GM12878 (cell line): ENCODE measurements around the gene SLC35A5. TPM values are rescaled to one million over a fixed set of nuclear protein-coding genes. Genes with fewer than 3 reads are reported as not detected.
A peak's percentile ranks its signal among the peaks of the same experiment; 100 is the strongest.

Experiments
- ATAC-seq: fragments of 200-7000 bp; cut with Tn5 transposase; 3 replicates; pipeline ENCODE4 v1.9.1; 2020; ENCODE audit warnings: mild to moderate bottlenecking, moderate library complexity
- BruUV-seq: library from RNA; stranded (reverse); fragments of 400-500 nt; replicated peaks from 2 replicates; lab custom pipeline; 2021; lab: Mats Ljungman, UMichigan
- CTCF ChIA-PET: fragments of 300-600 bp; sonication (Branson Sonifier 250); formaldehyde crosslinking; extraction: SDS; loops from one replicate; lab custom pipeline; 2021; ENCODE audit warnings: inconsistent platforms; lab: Yijun Ruan, JAX
- POLR2A ChIA-PET: fragments of 350-600 bp; formaldehyde crosslinking; extraction: SDS; loops from one replicate; lab custom pipeline; 2021; ENCODE audit warnings: inconsistent platforms; lab: Charles Lee
- RAD21 ChIA-PET: fragments of 300-600 bp; sonication (Branson Sonifier 250); formaldehyde crosslinking; loops from one replicate; lab custom pipeline; 2023; ENCODE audit warnings: antibody characterized with exemption; ENCODE audit not compliant: unreplicated experiment; lab: Charles Lee
- SMC1A ChIA-PET: fragments of 300-600 bp; sonication (Branson Sonifier 250); formaldehyde crosslinking; loops from one replicate; lab custom pipeline; 2023; ENCODE audit not compliant: unreplicated experiment, uncharacterized antibody; lab: Charles Lee
- DNase-seq: peaks from one replicate; pipeline ENCODE4 v3.0.0-alpha.2; 2011; ENCODE audit warnings: low read depth, low spot score
- FAIRE-seq: peaks from 3 replicates; lab custom pipeline; 2011; peaks lifted over from hg19 to GRCh38; lab: Jason Lieb, UNC
- H2AFZ ChIP-seq: 2 replicates; pipeline ENCODE4 v1.6.0; 2011; ENCODE audit warnings: low read depth, low read length, control low read depth; ENCODE audit not compliant: control insufficient read depth
- H3K27ac ChIP-seq: 2 replicates; pipeline ENCODE4 v1.5.1; 2011; ENCODE audit warnings: control low read depth; ENCODE audit not compliant: control insufficient read depth, insufficient read depth
- H3K27me3 ChIP-seq, 2 experiments: replicated peaks in 1 of 2; 2 replicates each; pipeline versions ENCODE4 v1.6.0 to v1.6.1; 2011; ENCODE audit warnings: low read length in 1 of 2; ENCODE audit not compliant: control insufficient read depth in 2 of 2, insufficient read depth in 2 of 2
- H3K36me3 ChIP-seq, 2 experiments: 2 replicates each; pipeline ENCODE4 v1.5.1; 2011; ENCODE audit warnings: low read length in 1 of 2; ENCODE audit not compliant: control insufficient read depth in 2 of 2, insufficient read depth in 2 of 2
- H3K4me1 ChIP-seq: 2 replicates; pipeline ENCODE4 v1.6.1; 2011; ENCODE audit warnings: mild to moderate bottlenecking, low read length, moderate library complexity, mixed read lengths; ENCODE audit not compliant: control insufficient read depth, insufficient read depth
- H3K4me2 ChIP-seq: 2 replicates; pipeline ENCODE4 v1.6.0; 2011; ENCODE audit warnings: control low read depth; ENCODE audit not compliant: control insufficient read depth, insufficient read depth
- H3K4me3 ChIP-seq: fragments of 200-600 bp; sonication (generic); 2 replicates; pipeline ENCODE4 v1.5.1; 2016
- H3K79me2 ChIP-seq: 2 replicates; pipeline ENCODE4 v1.6.0; 2011; ENCODE audit warnings: low read length; ENCODE audit not compliant: control insufficient read depth, insufficient read depth
- H3K9ac ChIP-seq: 2 replicates; pipeline ENCODE4 v1.8.0; 2011; ENCODE audit warnings: low read length, control low read depth, mixed read lengths; ENCODE audit not compliant: control insufficient read depth, insufficient read depth
- H3K9me3 ChIP-seq: replicated peaks from 3 replicates; pipeline ENCODE4 v1.5.1; 2011; ENCODE audit warnings: mild to moderate bottlenecking, low read length; ENCODE audit not compliant: control insufficient read depth, insufficient read depth
- H4K20me1 ChIP-seq: 2 replicates; pipeline ENCODE4 v1.6.0; 2011; ENCODE audit not compliant: control insufficient read depth, insufficient read depth
- ASH2L ChIP-seq: fragments of 300-600, 200-600 bp; sonication (generic); IDR thresholded peaks from 2 replicates; pipeline ENCODE4 v1.6.1; 2017; ENCODE audit warnings: low read depth, mild to moderate bottlenecking, borderline replicate concordance
- E4F1 ChIP-seq: fragments of 450-650 bp; IDR thresholded peaks from 2 replicates; pipeline ENCODE4 v1.6.1; 2018; ENCODE audit warnings: borderline replicate concordance, mild to moderate bottlenecking; ENCODE audit not compliant: partially characterized antibody
- EP300 ChIP-seq, 2 experiments: fragments of 150-350 bp in 1 of 2; IDR thresholded peaks; 2 replicates each; pipeline ENCODE4 v1.6.1; 2011 to 2012; ENCODE audit warnings: low read depth in 2 of 2, low read length in 2 of 2, borderline replicate concordance in 1 of 2, improper control_type of control experiment in 1 of 2, inconsistent platforms in 1 of 2; ENCODE audit not compliant: control insufficient read depth in 1 of 2
- IRF4 ChIP-seq: IDR thresholded peaks from 2 replicates; pipeline ENCODE4 v1.6.1; 2011; ENCODE audit warnings: low read depth, low read length
- JUND ChIP-seq: IDR thresholded peaks from 2 replicates; pipeline ENCODE4 v1.6.1; 2012; ENCODE audit warnings: low read depth, mild to moderate bottlenecking, low read length, improper control_type of control experiment, moderate library complexity
- MYB ChIP-seq: fragments of 150-350 bp; IDR thresholded peaks from 2 replicates; pipeline ENCODE4 v1.6.1; 2014; ENCODE audit warnings: mild to moderate bottlenecking, low read depth, low read length, borderline replicate concordance
- NKRF ChIP-seq: fragments of 450-650 bp; conservative IDR thresholded peaks from 2 replicates; pipeline ENCODE4 v1.6.1; 2017; ENCODE audit warnings: mild to moderate bottlenecking, moderate library complexity
- POLR2AphosphoS2 ChIP-seq: IDR thresholded peaks from 2 replicates; pipeline ENCODE4 v1.6.1; 2011; ENCODE audit warnings: low read depth, mild to moderate bottlenecking, low read length, improper control_type of control experiment, moderate library complexity
- RB1 ChIP-seq: fragments of 450-650 bp; formaldehyde crosslinking; IDR thresholded peaks from 2 replicates; pipeline ENCODE4 v1.6.1; 2017; ENCODE audit warnings: mild to moderate bottlenecking, borderline replicate concordance
- SIX5 ChIP-seq: IDR thresholded peaks from 2 replicates; pipeline ENCODE4 v1.6.1; 2011; ENCODE audit warnings: mild to moderate bottlenecking, low read depth, low read length, moderate library complexity; ENCODE audit not compliant: severe bottlenecking
- SRF ChIP-seq, 2 experiments: IDR thresholded peaks; 2 replicates each; pipeline ENCODE4 v1.6.1; 2011; ENCODE audit warnings: low read depth in 2 of 2, low read length in 2 of 2, mild to moderate bottlenecking in 1 of 2, moderate library complexity in 1 of 2
- ZNF687 ChIP-seq: fragments of 450-650 bp; IDR thresholded peaks from 2 replicates; pipeline ENCODE4 v1.6.1; 2017; ENCODE audit warnings: mild to moderate bottlenecking, moderate library complexity
- ZSCAN29 ChIP-seq: fragments of 450-650 bp; IDR thresholded peaks from 2 replicates; pipeline ENCODE4 v1.6.1; 2017; ENCODE audit warnings: mild to moderate bottlenecking, moderate library complexity
- ZZZ3 ChIP-seq: IDR thresholded peaks from 2 replicates; pipeline ENCODE4 v1.6.1; 2011; ENCODE audit warnings: low read depth; ENCODE audit not compliant: control insufficient read depth, insufficient read length
- in situ Hi-C: fragments of 300-500 bp; cut with MboI; formaldehyde crosslinking; loops from 9 replicates; pipeline ENCODE4 v1.14.3; 2018; ENCODE audit warnings: mixed read lengths
- intact Hi-C: fragments of 100-400 bp; cut with micrococcal nuclease; formaldehyde crosslinking; loops from one replicate; pipeline ENCODE4 v1.14.2; 2022; ENCODE audit not compliant: unreplicated experiment
- polyA plus RNA-seq, 11 experiments: library from polyadenylated mRNA; depleted of rRNA in 4 of 11; unstranded in 6 of 11; stranded (reverse) in 5 of 11; fragments of >200 nt; fragmentation: Nextera tagmentation in 4 of 11; fragmentation: Illumina TruSeq in 1 of 11; extraction: Ambion mirVana in 4 of 11; extraction: Trizol in 1 of 11; gene quantifications; 1 replicate in 1 of 11; 2 replicates in 10 of 11; pipeline versions ENCODE4 v1.2.1 to v1.2.3, GENCODE V29; 2011 to 2016; ENCODE audit warnings: inconsistent platforms in 2 of 11, missing spikeins in 2 of 11, low read depth in 1 of 11
- total RNA-seq, 4 experiments: library from RNA; depleted of rRNA in 3 of 4; stranded (reverse); fragments of >200 nt in 3 of 4; fragmentation: Illumina TruSeq in 1 of 4; extraction: Trizol in 1 of 4; gene quantifications; 2 replicates each; pipeline versions ENCODE4 v1.2.1 to v1.2.3, GENCODE V29; 2013 to 2021

The SLC35A5 gene
- total and polyA plus RNA-seq, 10 of the 15 experiments (the other 5 are each of a cell fraction or from before 2014, with no cell fraction given): 10.9 to 38.1 (median 16.0) TPM

GRCh38 chr3:112602217-112602838 is 40.5 kb downstream of the SLC35A5 start:
- RAD21 ChIA-PET: interaction anchor here (1.1 kb wide), 1 partner anchor 41 kb away, joined by 3 read pairs; no protein-coding TSS in a partner anchor
- no peaks in the 10 kb centered on the region for H3K9me3 ChIP-seq
- no peak overlapping the region for H3K4me3 ChIP-seq
- intact Hi-C loops (loop anchor here (5.0 kb wide), 1 partner anchor 75 kb away; no protein-coding TSS in a partner anchor), in situ Hi-C loops (no loop called here)
- CTCF ChIA-PET: interaction anchor here (0.7 to 2.8 kb wide), 5 partner anchors 12 to 433 kb away, joined by 3 to 13 read pairs (median 4); no protein-coding TSS in a partner anchor
- no peak overlapping the region for H2AFZ ChIP-seq
- POLR2A ChIA-PET: interaction anchor here (0.6 kb wide), 1 partner anchor 49 kb away, joined by 3 read pairs; no protein-coding TSS in a partner anchor
- peak; percentile 13 for DNase-seq
- peak overlapping the region; percentile 30; the same call in 1 of the 2 replicates for H3K4me2 ChIP-seq
- H3K4me1 ChIP-seq: peaks cover 16% of the 10 kb centered on the region
- ATAC-seq: peak; percentile 82
- H3K9ac ChIP-seq: no peak overlapping the region
- H3K27ac ChIP-seq: no peak overlapping the region
- FAIRE-seq: peak; percentile 79
- no peaks in the 10 kb centered on the region for H3K36me3 ChIP-seq
- no peaks in the 10 kb centered on the region for H3K79me2 ChIP-seq
- no peaks in the 10 kb centered on the region for H4K20me1 ChIP-seq
- SMC1A ChIA-PET: interaction anchor here (0.6 to 1.6 kb wide), 3 partner anchors 10 to 723 kb away, joined by 3 read pairs; no protein-coding TSS in a partner anchor
- BruUV-seq: no TSS peak
- peaks cover 0 to 5% of the 10 kb centered on the region in 2 experiments; a peak in 2 of 4 replicates for H3K27me3 ChIP-seq
- TF ChIP-seq SIX5: no peak
- TF ChIP-seq E4F1: no peak
- TF ChIP-seq ASH2L: no peak
- TF ChIP-seq ZNF687: no peak
- no peak for TF ChIP-seq ZSCAN29
- no peak for TF ChIP-seq POLR2AphosphoS2
- TF ChIP-seq NKRF: no peak
- no peak for TF ChIP-seq RB1
- no peak for TF ChIP-seq JUND
- no peak for TF ChIP-seq ZZZ3
- no peak for TF ChIP-seq MYB
- no peak for TF ChIP-seq EP300 (IDR thresholded peaks at IDR 0.05; ENCODE audit: borderline replicate concordance in 1 of 2, control insufficient read depth in 1 of 2, low read depth in 2 of 2, low read length in 2 of 2)
- no peak for TF ChIP-seq IRF4
- TF ChIP-seq SRF (IDR thresholded peaks at IDR 0.05; ENCODE audit: low read depth in 2 of 2, low read length in 2 of 2): no peak
